HG02610 (cell line): Measurements from ENCODE around the gene ZNF470.
A peak's percentile ranks its signal among the peaks of the same experiment; 100 is the strongest.

Experiments
- ATAC-seq: cut with Tn5 transposase; IDR thresholded peaks from one replicate; pipeline ENCODE4 v1.9.1; 2021; ENCODE audit warnings: mild to moderate bottlenecking, moderate library complexity; ENCODE audit not compliant: unreplicated experiment

The ZNF470 gene

GRCh38 chr19:56567274-56568120 is at the start of gene ZNF470:
Gene ZNF470 (plus strand): TSS chr19:56567468. CDS start chr19:56570312, 2,844 bp downstream.
- ATAC-seq, result peak; percentile 91

DNA sequence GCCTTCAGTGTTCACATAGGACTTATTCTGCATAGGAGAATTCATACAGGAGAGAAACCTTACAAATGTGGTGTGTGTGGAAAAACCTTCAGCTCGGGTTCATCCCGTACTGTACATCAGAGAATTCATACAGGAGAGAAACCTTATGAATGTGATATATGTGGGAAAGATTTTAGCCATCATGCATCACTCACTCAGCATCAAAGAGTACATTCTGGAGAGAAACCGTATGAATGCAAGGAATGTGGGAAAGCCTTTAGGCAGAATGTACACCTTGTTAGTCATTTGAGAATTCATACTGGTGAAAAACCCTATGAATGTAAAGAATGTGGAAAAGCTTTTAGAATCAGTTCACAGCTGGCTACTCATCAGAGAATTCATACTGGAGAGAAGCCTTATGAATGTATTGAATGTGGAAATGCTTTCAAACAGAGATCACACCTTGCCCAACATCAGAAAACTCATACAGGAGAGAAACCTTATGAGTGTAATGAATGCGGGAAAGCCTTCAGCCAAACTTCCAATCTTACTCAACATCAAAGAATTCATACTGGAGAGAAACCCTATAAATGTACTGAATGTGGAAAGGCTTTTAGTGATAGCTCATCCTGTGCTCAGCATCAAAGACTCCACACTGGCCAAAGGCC is 41.9 kb upstream of the ZNF470 start:
- no peak for ATAC-seq

GRCh38 chr19:56537442-56537841 is 29.8 kb upstream of the ZNF470 start:
- ATAC-seq, result no peak

GRCh38 chr19:56538254-56538760 is 29.0 kb upstream of the ZNF470 start:
- ATAC-seq, result peak; percentile 73

- peak; percentile 38 for ATAC-seq
Observed at GRCh38 chr19:56538761-56539263, 28.5 kb upstream of the ZNF470 start, which contains the start of gene ZFP28. Gene ZFP28 (plus strand): TSS chr19:56538948. CDS start chr19:56539019, 71 bp downstream.

DNA sequence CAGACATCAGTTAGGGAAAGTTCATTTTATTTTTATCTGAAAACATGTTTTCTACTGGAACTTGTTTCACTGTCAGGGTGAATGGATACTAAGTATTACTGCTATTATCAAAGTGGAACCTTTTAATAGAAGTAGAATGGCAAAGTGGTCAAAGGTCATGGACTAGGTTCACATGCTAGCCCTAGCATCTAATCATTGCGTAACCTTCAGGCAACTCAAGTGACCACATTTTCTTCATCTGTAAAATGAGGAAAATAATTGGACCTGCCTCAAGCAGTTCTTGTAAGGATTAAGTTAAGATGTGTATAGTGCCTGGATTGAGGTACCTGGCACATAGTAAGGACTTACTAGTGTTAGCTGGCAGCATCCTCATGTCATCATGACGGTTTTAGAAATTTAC is 23.5 kb upstream of the ZNF470 start:
- no peak for ATAC-seq

GRCh38 chr19:56547535-56547934 is 19.7 kb upstream of the ZNF470 start:
- ATAC-seq, result no peak

- ATAC-seq, result no peak
Observed at GRCh38 chr19:56554272-56554869, 12.9 kb upstream of the ZNF470 start.

GRCh38 chr19:56562766-56563165 is 4.5 kb upstream of the ZNF470 start:
- no peak for ATAC-seq

DNA sequence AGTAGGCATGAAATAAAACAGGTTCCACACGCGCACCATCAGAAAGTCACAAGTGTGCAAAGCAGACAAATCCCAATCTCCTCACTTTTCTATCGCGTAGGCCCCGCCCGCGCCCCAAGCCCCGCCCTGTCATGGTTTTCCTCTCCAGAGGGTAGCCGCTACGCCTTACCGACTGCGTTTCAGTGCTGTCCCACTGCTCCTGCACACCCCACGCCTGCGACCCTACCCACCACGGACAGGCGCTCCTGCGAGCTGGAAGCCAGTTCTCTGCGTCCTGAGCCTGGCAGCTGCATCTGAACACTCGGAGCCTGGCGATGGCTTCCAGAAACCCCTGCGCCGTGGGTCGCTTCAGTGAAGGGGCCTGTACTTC is 379 bp upstream of the ZNF470 start:
- ATAC-seq, result peak; percentile 39

GRCh38 chr19:56572589-56572988 is 5.3 kb downstream of the ZNF470 start:
- ATAC-seq, result no peak

DNA sequence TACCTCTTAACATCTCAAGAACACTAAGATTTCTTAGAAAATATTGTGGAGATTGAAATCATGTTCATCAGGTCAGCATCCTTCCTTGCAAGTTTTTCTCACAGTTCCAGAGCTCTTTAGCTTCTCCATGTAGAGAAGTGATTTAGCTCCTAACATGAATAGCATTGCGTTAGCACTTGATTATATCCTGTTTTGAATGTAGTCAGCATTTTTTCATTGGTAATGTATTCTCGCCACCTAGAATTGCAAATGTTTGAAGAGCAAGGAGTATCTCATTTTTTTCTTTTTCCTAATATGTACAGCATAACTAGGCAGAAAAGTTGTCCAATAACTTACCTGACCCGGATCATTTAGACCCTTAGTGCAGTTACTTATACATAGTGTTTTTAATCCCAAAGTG is 6.6 kb downstream of the ZNF470 start:
- ATAC-seq, result no peak

DNA sequence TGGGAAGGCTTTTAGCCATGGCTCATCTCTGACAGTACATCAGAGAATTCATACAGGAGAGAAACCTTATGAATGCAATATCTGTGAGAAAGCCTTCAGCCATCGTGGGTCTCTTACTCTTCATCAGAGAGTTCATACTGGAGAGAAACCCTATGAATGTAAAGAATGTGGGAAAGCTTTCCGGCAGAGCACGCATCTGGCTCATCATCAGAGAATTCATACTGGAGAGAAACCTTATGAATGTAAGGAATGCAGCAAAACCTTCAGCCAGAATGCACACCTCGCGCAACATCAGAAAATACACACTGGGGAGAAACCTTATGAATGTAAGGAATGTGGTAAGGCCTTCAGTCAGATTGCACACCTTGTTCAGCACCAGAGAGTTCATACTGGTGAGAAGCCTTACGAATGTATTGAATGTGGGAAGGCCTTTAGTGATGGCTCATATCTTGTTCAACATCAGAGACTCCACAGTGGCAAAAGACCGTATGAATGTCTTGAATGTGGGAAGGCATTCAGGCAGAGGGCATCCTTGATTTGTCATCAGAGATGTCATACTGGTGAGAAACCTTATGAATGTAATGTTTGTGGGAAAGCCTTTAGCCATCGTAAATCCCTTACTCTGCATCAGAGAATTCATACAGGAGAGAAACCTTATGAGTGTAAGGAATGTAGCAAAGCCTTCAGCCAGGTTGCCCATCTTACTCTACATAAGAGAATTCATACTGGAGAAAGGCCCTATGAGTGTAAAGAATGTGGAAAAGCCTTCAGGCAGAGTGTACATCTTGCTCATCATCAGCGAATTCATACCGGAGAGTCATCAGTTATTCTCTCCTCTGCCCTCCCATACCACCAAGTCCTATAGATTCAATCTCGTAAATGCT is 10.7 kb downstream of the ZNF470 start:
- ATAC-seq, result no peak

DNA sequence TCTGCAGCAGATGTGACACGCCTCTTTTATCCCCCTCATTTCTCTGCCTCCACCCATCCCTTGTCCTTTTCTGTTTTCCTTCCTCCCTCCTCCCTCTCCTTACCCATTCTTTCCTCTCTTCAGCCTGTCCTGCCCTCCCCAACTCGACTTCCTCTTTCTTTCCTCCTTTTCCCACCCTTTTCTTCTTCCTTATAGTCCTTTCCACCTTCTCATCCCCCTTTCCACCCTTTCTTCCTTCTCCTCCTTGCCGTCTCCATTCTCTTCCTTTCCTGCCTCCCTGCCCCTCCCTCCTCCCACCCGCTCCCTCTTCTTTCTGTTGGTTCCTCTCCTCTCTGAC is 27.1 kb downstream of the ZNF470 start:
- ATAC-seq, result no peak

GRCh38 chr19:56594783-56595547 is 27.7 kb downstream of the ZNF470 start, which contains the start of gene ZNF71:
Gene ZNF71 (plus strand): TSS chr19:56595302. CDS start chr19:56601559, 6,257 bp downstream.
- peak; percentile 87 for ATAC-seq

DNA sequence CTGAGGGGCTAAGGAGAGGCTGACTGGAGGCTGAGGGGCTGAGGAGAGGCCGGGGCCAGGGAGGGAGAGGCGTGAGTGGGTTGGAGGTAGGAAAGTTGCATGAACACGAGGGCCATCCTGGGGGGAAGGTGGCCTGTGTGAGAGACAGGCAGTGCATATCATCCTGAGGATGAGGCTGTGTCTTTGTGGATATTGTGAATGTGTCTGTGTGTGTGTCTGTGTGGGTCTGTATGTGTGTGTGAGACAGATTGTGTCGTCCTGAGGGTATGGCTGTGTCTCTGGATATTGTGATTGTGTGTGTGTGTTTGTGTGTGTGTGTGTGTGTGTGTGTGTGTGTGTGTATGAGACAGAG is 28.3 kb downstream of the ZNF470 start:
- ATAC-seq, result peak; percentile 17

- ATAC-seq, result no peak
Observed at GRCh38 chr19:56596676-56597075, 29.4 kb downstream of the ZNF470 start.

- no peak for ATAC-seq
Observed at GRCh38 chr19:56597696-56598095, 30.4 kb downstream of the ZNF470 start.

GRCh38 chr19:56601375-56601774 is 34.1 kb downstream of the ZNF470 start:
- no peak for ATAC-seq

DNA sequence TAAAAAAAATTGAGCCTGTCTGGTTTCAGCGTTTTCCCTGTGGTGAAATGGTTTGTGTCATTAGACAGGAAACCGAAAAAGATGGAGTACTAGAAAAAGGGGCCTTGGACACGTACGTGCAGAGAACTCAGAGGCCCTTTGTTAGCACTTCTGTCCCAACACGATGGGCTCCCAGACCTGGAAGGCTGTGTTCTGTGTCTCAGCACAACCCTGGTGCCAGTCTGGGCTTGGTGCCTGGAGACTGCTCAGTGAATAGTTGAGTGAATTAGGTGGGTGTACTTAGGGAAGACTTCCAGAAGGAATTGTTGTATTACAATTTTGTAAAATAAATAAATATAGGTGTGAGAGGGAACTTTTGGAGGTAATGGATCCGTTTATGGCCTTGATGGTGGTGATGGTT is 36.6 kb downstream of the ZNF470 start:
- no peak for ATAC-seq
